OCI-LY3 (cell line): ENCODE results near the gene HSPA12B.

Source experiments
- EZH2phosphoT487 ChIP-seq: fragments of 200-600 bp; shearing (Covaris generic); IDR thresholded peaks from 2 replicates; pipeline ENCODE4 v1.6.1; 2018; ENCODE audit warnings: antibody characterized with exemption, mixed run types, low read depth
- TF ChIP-seq, protein P1 (sequence below): fragments of 200-600, 300-600 bp; sonication (generic); IDR thresholded peaks from 2 replicates; pipeline ENCODE4 v1.5.1; 2014; ENCODE audit warnings: antibody characterized with exemption, low read length, low read depth

DNA sequence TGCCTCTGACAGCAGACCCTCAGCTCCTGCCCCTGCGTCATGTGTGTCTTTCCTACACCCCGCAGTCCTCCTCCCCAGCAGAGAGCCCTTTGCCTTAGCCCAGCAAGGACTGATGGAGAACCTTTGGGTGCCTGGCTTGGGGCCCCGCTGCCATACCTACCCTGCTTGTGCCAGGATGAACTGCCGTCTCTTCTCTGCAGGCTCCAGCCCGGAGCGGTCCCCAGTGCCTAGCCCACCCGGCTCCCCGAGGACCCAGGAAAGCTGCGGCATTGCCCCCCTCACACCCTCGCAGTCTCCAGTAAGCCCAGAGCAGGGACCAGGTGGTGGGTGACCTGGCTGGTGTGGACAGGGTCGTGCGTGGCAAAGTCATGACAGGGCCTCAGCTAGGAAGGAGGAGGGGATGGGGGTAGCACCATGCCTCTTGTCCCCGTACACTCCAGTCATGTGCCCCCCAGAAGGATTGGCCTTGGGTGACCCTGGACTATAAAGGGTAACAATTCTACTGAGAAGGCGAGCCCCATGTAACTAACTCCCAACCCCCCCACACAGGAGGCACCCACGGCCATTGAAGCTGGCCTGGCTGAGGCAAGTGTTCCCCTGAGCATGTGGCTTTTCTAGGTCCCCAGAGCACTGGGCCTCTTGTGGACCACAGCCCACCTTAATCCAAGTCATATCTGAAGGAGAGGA, 8.3 kb downstream of the HSPA12B start:
- TF ChIP-seq, protein P1, sequence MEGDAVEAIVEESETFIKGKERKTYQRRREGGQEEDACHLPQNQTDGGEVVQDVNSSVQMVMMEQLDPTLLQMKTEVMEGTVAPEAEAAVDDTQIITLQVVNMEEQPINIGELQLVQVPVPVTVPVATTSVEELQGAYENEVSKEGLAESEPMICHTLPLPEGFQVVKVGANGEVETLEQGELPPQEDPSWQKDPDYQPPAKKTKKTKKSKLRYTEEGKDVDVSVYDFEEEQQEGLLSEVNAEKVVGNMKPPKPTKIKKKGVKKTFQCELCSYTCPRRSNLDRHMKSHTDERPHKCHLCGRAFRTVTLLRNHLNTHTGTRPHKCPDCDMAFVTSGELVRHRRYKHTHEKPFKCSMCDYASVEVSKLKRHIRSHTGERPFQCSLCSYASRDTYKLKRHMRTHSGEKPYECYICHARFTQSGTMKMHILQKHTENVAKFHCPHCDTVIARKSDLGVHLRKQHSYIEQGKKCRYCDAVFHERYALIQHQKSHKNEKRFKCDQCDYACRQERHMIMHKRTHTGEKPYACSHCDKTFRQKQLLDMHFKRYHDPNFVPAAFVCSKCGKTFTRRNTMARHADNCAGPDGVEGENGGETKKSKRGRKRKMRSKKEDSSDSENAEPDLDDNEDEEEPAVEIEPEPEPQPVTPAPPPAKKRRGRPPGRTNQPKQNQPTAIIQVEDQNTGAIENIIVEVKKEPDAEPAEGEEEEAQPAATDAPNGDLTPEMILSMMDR, result no peak
- TF ChIP-seq EZH2phosphoT487, result no peak
